Measurements from ENCODE around the gene LRRC32.

The LRRC32 gene

GRCh38 chr11:76680518-76681425 is 10.2 kb upstream of the LRRC32 start:
- Mint-ChIP-seq H3K9me3 (no peaks in the 10 kb centered on the region), H3K27ac (no peak overlapping the region), H3K4me1 (no peaks in the 10 kb centered on the region), H3K27me3 (ENCODE audit: low read depth) (peaks cover 39% of the 10 kb centered on the region), H3K4me3 (no peak overlapping the region), H3K36me3 (ENCODE audit: low read depth) (no peaks in the 10 kb centered on the region)
- peak; percentile 80 to 88 (median 88) for TF ChIP-seq CTCF (IDR thresholded peaks at IDR 0.05; ENCODE audit: unreplicated experiment in 3 of 3)

- H3K4me1 Mint-ChIP-seq = no peaks in the 10 kb centered on the region
- H3K36me3 Mint-ChIP-seq (ENCODE audit: low read depth) = no peaks in the 10 kb centered on the region
- peaks cover 35% of the 10 kb centered on the region for H3K27me3 Mint-ChIP-seq (ENCODE audit: low read depth)
- TF ChIP-seq CTCF (IDR thresholded peaks at IDR 0.05; ENCODE audit: unreplicated experiment in 3 of 3) = no peak
- no peak overlapping the region for H3K27ac Mint-ChIP-seq
- H3K9me3 Mint-ChIP-seq = no peaks in the 10 kb centered on the region
- no peak overlapping the region for H3K4me3 Mint-ChIP-seq
Measured at GRCh38 chr11:76678321-76678720, 7.8 kb upstream of the LRRC32 start.

- H3K36me3 Mint-ChIP-seq (ENCODE audit: low read depth) = no peaks in the 10 kb centered on the region
- no peak overlapping the region for H3K4me3 Mint-ChIP-seq
- no peaks in the 10 kb centered on the region for H3K9me3 Mint-ChIP-seq
- no peak for TF ChIP-seq CTCF (IDR thresholded peaks at IDR 0.05; ENCODE audit: unreplicated experiment in 3 of 3)
- peaks cover 3% of the 10 kb centered on the region for H3K4me1 Mint-ChIP-seq
- H3K27ac Mint-ChIP-seq = no peak overlapping the region
- H3K27me3 Mint-ChIP-seq (ENCODE audit: low read depth) = peaks cover 37% of the 10 kb centered on the region
Measured at GRCh38 chr11:76677458-76677765, 6.9 kb upstream of the LRRC32 start.

GRCh38 chr11:76676636-76677457 is 6.3 kb upstream of the LRRC32 start:
- Mint-ChIP-seq H3K4me3 (no peak overlapping the region), H3K27ac (peak overlapping the region in 1 of 3 experiments; percentile 16), H3K9me3 (no peaks in the 10 kb centered on the region), H3K36me3 (ENCODE audit: low read depth) (no peaks in the 10 kb centered on the region), H3K4me1 (peaks cover 3% of the 10 kb centered on the region), H3K27me3 (ENCODE audit: low read depth) (peaks cover 32% of the 10 kb centered on the region)
- TF ChIP-seq CTCF (IDR thresholded peaks at IDR 0.05; ENCODE audit: unreplicated experiment in 3 of 3) = no peak

GRCh38 chr11:76674517-76675400 is 4.2 kb upstream of the LRRC32 start:
- Mint-ChIP-seq H3K4me3 (no peak overlapping the region), H3K36me3 (ENCODE audit: low read depth) (no peaks in the 10 kb centered on the region), H3K27me3 (ENCODE audit: low read depth) (peaks cover 29% of the 10 kb centered on the region), H3K4me1 (peaks cover 14% of the 10 kb centered on the region), H3K27ac (no peak overlapping the region), H3K9me3 (no peaks in the 10 kb centered on the region)
- no peak for TF ChIP-seq CTCF (IDR thresholded peaks at IDR 0.05; ENCODE audit: unreplicated experiment in 3 of 3)

Measured in nephron (organoid).